GM19043 (cell line): ENCODE measurements around the gene TMEM237.

Experiments used
- ATAC-seq: cut with Tn5 transposase; IDR thresholded peaks from one replicate; pipeline ENCODE4 v1.9.1; 2021; ENCODE audit warnings: low read depth; ENCODE audit not compliant: unreplicated experiment

Gene TMEM237

DNA sequence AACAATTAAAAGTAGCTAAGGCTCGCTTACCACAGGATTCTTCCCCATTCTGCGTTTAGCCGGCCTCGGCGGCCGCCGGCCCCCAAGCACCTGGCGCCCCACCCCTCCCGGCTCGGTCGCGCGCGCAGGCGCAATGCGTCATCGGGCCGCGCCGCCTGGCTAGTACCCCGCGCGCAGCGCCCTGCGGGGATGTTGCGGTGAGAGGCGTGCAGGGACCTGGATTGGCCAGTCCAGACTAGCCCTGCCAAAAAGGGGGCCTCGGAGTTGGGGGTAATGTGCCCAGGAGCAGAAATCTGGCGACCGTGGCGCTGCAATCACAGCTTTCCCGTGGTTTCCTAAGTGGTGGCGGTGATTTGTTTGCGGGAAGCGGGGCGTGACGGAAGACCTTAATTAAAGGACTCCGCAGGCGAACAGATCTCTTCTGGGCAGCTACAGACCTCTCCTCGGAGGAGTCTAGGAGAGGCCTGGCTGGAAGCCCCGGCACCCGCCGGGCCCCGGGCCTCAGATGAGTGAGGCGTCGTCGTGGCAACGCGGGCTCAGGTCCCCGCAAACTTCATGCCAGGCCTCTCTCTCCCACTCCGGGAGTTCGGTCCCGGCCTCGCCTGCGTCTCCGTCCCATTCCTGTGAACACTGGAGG, 606 bp downstream of the TMEM237 start:
- peak; percentile 55 for ATAC-seq

GRCh38 chr2:201642086-201642578, 1.2 kb downstream of the TMEM237 start:
- peak; percentile 40 for ATAC-seq

GRCh38 chr2:201639205-201639604, 4.1 kb downstream of the TMEM237 start:
- ATAC-seq = no peak

DNA sequence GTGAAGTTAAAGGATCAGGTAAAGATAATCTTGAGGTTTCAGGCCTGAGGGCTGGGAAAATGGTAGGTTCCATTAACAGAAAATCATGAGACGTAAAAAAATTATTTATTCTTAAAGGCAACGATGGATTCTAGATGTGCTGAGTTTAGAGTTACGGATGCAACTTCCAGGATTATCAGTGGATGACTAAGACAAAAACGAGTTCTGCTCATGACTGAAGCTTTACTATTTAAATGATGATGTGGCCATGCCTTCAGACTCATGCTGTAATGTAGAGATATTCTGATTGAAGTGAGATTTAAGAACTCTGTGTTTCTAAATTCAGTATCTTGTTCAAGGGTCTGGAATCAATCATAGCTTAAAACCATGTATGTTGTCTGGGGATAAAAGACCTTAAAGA, 5.0 kb downstream of the TMEM237 start:
- ATAC-seq = no peak

DNA sequence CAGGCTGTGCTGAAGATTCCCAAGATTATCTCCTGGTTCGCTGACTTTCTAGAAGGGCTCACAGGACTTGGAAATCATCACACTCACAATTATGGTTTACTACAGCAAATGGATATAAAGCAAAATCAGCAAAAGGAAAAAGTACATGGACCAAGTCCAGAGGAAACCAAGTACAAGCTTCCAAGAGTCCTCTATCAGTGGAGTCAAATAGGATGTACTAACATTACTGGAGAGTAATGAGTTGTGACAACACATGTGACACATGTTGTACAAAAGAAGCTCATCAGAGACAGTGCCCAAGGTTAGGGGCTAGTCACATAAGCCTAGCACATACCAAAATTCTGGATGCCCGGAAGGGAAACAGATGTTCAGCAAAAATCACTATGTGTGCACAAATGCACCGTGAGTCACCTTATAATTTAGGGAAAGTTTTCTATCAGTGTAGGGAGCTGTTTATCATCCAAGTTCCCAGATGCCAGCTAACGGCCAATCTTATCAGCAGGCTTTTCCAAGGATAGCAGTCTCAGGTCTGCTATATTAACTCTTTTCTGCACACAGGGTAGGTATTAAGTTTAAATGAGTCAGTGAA, 9.5 kb downstream of the TMEM237 start:
- ATAC-seq = no peak

- ATAC-seq = no peak
Measured at GRCh38 chr2:201631041-201631440, 12.3 kb downstream of the TMEM237 start.

- ATAC-seq = no peak
Measured at GRCh38 chr2:201630577-201630976, 12.7 kb downstream of the TMEM237 start.

GRCh38 chr2:201628545-201628944, 14.8 kb downstream of the TMEM237 start:
- no peak for ATAC-seq

DNA sequence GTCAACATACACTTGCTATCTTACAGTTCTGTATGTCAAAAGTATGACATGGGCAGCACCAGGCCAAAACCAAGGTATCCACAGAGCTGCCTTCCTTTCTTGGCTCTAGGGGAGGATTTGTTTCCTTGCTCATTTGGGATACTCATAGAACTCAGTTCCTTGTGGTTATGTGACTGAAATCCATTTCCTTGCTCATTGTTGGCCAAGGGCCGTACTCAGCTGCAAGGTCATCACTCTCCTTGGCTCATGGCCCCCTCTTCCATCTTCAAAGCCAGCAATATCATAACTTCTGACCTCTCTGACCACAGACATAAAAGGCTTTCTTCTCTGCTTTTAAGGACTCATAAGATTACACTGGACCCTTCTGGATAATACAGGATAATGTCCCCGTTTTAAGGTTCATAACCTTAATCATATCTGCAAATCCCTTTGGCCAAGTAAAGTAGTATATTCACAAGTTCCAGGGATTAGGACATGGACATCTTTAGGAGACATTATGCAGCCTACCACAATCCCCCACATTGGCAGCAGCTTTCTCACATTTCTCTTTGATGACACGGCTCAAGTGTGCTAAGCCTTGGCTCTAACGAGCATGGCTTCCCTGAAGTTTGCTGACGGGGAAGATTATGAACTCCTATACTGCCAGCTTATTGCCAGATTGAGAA, 20.9 kb downstream of the TMEM237 start:
- no peak for ATAC-seq

- ATAC-seq = no peak
Measured at GRCh38 chr2:201621293-201621999, 21.9 kb downstream of the TMEM237 start.

- no peak for ATAC-seq
Measured at GRCh38 chr2:201618744-201619662, 24.3 kb downstream of the TMEM237 start.

GRCh38 chr2:201608021-201608420, 35.3 kb downstream of the TMEM237 start:
- no peak for ATAC-seq

- no peak for ATAC-seq
Measured at GRCh38 chr2:201607568-201607967, 35.7 kb downstream of the TMEM237 start.

DNA sequence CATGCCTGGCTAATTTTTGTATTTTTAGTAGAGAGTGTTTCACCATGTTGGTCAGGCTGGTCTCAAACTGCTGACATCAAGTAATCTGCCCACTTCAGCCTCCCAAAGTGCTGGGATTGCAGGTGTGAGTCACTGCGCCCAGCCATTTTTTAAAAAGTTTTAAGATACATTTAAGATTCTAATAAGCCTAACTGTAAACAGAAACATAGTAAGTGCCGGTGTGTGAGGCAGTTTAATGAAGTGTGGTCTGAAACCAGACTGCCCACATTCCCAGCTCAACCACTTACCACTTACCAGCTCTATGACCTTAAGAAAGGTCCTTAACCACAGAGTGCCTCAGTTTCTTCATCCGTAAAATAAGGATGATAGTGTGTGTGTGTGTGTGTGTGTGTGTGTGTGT, 42.4 kb downstream of the TMEM237 start:
- ATAC-seq = no peak

DNA sequence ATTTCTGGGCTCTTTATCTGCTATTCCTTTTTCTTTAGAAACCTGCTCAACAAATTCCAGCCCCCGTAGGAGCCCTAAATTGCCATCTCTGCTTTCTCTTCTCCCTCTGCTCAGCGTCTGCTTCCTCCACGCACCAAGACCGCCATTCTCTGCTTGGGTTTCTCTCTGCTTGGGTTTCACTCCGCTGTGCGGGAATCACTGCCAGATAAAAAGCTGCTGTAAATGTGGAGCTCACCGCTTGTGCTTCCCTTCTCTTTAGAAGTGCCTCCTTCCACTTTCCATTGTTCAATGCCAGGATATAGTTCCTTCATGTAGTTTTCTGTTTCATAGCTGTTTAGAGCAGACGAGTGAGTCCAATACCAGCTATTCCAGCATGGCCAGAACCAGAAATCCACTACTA, 45.9 kb downstream of the TMEM237 start:
- no peak for ATAC-seq

DNA sequence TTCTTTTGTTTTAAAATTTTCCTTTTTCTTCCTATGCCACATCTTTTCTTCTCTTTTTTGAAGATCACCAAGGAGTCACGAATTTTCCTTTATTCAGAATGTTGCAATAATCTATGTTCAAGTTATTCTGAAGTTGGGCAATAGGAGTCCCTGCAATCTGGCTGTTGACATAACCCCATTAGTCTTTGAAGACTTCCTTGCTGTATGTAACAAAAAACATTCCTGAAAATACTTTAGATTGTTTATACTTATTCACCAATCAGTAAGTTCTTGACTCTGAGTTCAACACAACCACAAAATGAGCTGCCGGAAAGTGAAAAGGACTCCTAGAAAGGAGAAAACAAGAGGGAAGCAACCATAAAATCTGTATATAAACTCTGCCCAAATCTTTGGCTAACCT, 62.8 kb downstream of the TMEM237 start:
- no peak for ATAC-seq

DNA sequence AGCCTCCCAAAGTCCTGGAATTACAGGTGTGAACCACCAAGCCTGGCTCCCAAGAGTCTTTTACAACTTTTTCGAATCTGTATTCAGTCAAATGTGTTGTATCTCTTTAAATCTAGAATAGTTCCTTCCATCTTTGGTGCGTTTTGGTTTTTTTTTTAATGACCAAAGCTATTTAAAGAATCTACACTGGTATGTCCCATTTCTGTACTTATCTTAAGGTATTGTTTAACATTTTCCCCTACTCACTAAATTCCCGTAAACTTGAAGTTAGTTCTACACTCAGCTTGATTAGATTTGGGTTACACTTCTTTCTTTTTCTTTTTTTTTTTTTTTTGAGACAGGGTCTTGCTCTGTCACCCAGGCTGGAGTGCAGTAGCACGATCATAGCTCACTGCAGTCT, 63.8 kb downstream of the TMEM237 start:
- no peak for ATAC-seq

GRCh38 chr2:201575971-201576370, 67.3 kb downstream of the TMEM237 start:
- ATAC-seq = no peak

GRCh38 chr2:201574766-201575165, 68.5 kb downstream of the TMEM237 start:
- no peak for ATAC-seq

DNA sequence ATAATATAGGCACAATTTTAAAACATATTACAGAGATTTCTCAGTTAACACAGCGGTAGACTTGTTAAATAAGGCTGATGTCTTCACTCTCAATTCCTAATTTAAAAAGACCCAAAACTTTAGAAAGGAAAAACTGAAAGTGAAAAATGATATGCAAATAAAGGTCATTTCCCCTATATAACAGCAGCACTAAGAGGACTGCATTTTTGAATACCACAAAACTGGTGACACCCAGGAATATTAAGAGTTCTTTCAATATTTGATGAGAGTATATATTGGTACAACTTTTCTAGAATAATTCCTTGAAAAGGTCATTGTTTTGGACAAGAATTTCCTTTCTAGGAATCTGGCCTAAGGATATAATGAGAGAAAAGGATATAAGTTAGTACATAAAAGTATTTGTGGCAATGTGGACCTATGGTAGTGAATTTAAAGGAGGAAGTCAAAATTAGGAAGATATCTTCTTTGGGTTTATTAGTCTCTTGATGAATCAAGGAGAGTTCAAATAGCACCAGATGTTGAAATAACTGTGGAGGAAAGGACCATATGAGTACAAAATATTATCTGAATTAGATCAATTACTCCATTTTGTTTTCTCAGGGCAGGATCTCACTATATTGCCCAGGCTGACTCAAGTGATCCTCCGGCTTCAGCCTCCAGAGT, 70.3 kb downstream of the TMEM237 start:
- peak; percentile 55 for ATAC-seq
